Retinal pigment epithelial cell (primary cell): ENCODE results near the gene C9.

Experiments used
- DNase-seq: peaks from one replicate; pipeline ENCODE4 v3.0.0-alpha.2; 2010; ENCODE audit warnings: low read depth
- H3K4me3 ChIP-seq: 2 replicates; pipeline ENCODE4 v1.5.1; 2011; ENCODE audit warnings: mild to moderate bottlenecking, low read length, control low read depth, moderate library complexity
- TF ChIP-seq, protein P1 (sequence below): conservative IDR thresholded peaks from 2 replicates; pipeline ENCODE4 v1.5.1; 2011; ENCODE audit warnings: low read depth, low read length, control low read depth, inconsistent platforms

Gene C9

GRCh38 chr5:39384271-39384670, 20.0 kb upstream of the C9 start:
- TF ChIP-seq, protein P1, sequence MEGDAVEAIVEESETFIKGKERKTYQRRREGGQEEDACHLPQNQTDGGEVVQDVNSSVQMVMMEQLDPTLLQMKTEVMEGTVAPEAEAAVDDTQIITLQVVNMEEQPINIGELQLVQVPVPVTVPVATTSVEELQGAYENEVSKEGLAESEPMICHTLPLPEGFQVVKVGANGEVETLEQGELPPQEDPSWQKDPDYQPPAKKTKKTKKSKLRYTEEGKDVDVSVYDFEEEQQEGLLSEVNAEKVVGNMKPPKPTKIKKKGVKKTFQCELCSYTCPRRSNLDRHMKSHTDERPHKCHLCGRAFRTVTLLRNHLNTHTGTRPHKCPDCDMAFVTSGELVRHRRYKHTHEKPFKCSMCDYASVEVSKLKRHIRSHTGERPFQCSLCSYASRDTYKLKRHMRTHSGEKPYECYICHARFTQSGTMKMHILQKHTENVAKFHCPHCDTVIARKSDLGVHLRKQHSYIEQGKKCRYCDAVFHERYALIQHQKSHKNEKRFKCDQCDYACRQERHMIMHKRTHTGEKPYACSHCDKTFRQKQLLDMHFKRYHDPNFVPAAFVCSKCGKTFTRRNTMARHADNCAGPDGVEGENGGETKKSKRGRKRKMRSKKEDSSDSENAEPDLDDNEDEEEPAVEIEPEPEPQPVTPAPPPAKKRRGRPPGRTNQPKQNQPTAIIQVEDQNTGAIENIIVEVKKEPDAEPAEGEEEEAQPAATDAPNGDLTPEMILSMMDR = no peak
- DNase-seq = no peak
- H3K4me3 ChIP-seq = no peak overlapping the region

- no peak overlapping the region for H3K4me3 ChIP-seq
- no peak for DNase-seq
- TF ChIP-seq, protein P1 = no peak
Measured at GRCh38 chr5:39381376-39381775, 17.1 kb upstream of the C9 start.

- no peak for DNase-seq
- no peak overlapping the region for H3K4me3 ChIP-seq
- TF ChIP-seq, protein P1 = no peak
Measured at GRCh38 chr5:39379693-39380092, 15.4 kb upstream of the C9 start.

DNA sequence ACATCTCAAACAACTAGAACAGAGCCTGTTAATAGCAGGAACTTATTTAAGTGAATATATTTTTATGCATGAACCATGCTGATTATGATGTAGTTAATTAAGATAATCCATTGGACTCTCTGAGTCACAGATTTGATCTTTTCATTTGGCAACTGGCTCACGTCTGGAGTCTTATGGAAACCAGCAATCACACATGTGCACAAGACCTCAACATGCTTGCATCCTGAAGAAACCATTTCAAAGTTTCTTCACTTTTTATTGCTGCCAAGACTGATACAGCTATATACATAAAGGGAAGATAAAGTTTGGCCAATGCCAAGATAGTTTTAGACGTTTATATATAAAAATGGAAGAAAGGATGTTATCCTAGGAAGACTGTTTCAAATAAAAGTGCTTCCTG, 13.3 kb upstream of the C9 start:
- no peak for DNase-seq
- TF ChIP-seq, protein P1 = no peak
- H3K4me3 ChIP-seq = no peak overlapping the region

DNA sequence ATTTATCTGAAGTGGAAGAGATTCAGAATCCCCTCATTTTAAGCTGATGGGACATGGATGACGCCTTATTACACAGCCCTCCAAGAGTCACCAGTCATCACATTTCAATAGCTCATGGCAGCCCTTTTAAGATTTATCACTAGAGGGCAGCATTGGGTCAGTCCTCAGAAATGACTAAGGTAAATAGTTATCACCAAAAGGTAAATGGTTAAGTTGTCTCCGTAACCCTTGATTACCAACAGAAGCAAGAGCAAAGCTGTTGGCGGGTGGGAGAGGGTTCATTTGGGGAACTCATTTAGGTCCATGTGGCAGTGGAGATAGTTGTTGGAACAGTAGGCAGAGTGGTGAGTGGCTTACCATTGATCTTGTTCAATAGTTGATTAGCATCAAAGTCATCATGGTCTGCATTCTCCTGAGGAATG, 12.0 kb upstream of the C9 start:
- peak; percentile 10 for DNase-seq
- TF ChIP-seq, protein P1 = peak; percentile 80
- no peak overlapping the region for H3K4me3 ChIP-seq

GRCh38 chr5:39373791-39374190, 9.5 kb upstream of the C9 start:
- no peak overlapping the region for H3K4me3 ChIP-seq
- no peak for DNase-seq
- TF ChIP-seq, protein P1 = no peak

GRCh38 chr5:39371367-39371635, 7.0 kb upstream of the C9 start:
- TF ChIP-seq, protein P1 = no peak
- no peak overlapping the region for H3K4me3 ChIP-seq
- no peak for DNase-seq
